Measurements from ENCODE around the gene STN1.
"Not testable (repeated sequence)": the region's sequence is repeated elsewhere in the genome, so short reads cannot be mapped to it uniquely, and the experiment has no call there.

STN1 gene

GRCh38 chr10:103859161-103860086 is 58.6 kb downstream of the STN1 start:
- DNase-seq (ENCODE audit: low spot score), result peak; percentile 74

GRCh38 chr10:103858360-103858759 is 59.6 kb downstream of the STN1 start:
- no peak for DNase-seq (ENCODE audit: low spot score)

GRCh38 chr10:103856797-103857170 is 61.2 kb downstream of the STN1 start:
- no peak for DNase-seq (ENCODE audit: low spot score)

- no peak for DNase-seq (ENCODE audit: low spot score)
Measured at GRCh38 chr10:103855852-103856796, 61.9 kb downstream of the STN1 start.

GRCh38 chr10:103855424-103855823 is 62.6 kb downstream of the STN1 start, which contains the start of gene SH3PXD2A:
Gene SH3PXD2A (minus strand): TSS chr10:103855576. CDS start chr10:103855266, 310 bp downstream.
- DNase-seq (ENCODE audit: low spot score), result peak; percentile 69

GRCh38 chr10:103854686-103855391 is 63.1 kb downstream of the STN1 start:
- DNase-seq (ENCODE audit: low spot score), result no peak

GRCh38 chr10:103854265-103854685 is 63.7 kb downstream of the STN1 start:
- no peak for DNase-seq (ENCODE audit: low spot score)

- no peak for DNase-seq (ENCODE audit: low spot score)
Measured at GRCh38 chr10:103853428-103854264, 64.3 kb downstream of the STN1 start.

GRCh38 chr10:103852856-103853255 is 65.1 kb downstream of the STN1 start:
- no peak for DNase-seq (ENCODE audit: low spot score)

GRCh38 chr10:103852189-103852711 is 65.7 kb downstream of the STN1 start:
- DNase-seq (ENCODE audit: low spot score), result no peak

GRCh38 chr10:103851261-103851660 is 66.7 kb downstream of the STN1 start:
- no peak for DNase-seq (ENCODE audit: low spot score)

- DNase-seq (ENCODE audit: low spot score), result no peak
Measured at GRCh38 chr10:103850572-103850895, 67.5 kb downstream of the STN1 start.

- DNase-seq (ENCODE audit: low spot score), result no peak
Measured at GRCh38 chr10:103849880-103850571, 68.0 kb downstream of the STN1 start.

GRCh38 chr10:103849212-103849877 is 68.6 kb downstream of the STN1 start:
- no peak for DNase-seq (ENCODE audit: low spot score)

GRCh38 chr10:103847909-103848468 is 70.0 kb downstream of the STN1 start:
- DNase-seq (ENCODE audit: low spot score), result no peak

- no peak for DNase-seq (ENCODE audit: low spot score)
Measured at GRCh38 chr10:103847346-103847745, 70.6 kb downstream of the STN1 start.

- DNase-seq (ENCODE audit: low spot score), result no peak
Measured at GRCh38 chr10:103845972-103846371, 72.0 kb downstream of the STN1 start.

GRCh38 chr10:103845346-103845745 is 72.6 kb downstream of the STN1 start:
- not testable (repeated sequence) for DNase-seq (ENCODE audit: low spot score)

- no peak for DNase-seq (ENCODE audit: low spot score)
Measured at GRCh38 chr10:103843854-103844570, 74.0 kb downstream of the STN1 start.
